ENCODE data around the gene CAMKMT.

Gene CAMKMT

DNA sequence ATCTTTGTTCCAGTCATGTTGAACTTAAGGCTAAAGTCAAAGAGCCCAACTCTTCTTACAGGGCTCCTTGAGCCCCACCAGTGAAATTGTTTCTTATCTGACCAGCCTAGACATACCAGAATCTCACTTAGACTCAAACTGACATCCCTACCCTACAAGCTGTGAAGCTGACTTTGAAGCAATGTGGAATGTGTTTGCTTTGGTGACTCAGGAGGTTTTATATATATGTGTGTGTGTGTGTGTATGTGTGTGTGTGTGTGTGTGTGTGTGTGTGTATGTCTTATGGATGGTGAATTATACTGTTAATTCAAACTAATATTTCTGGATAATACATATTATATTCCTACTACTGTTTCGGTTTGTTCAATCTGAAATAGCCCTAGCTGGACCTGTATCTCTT is 67.3 kb downstream of the CAMKMT start:
- no peak overlapping the region for H3K4me3 ChIP-seq (ENCODE audit: low read depth, low read length)
- TF ChIP-seq, protein P1, sequence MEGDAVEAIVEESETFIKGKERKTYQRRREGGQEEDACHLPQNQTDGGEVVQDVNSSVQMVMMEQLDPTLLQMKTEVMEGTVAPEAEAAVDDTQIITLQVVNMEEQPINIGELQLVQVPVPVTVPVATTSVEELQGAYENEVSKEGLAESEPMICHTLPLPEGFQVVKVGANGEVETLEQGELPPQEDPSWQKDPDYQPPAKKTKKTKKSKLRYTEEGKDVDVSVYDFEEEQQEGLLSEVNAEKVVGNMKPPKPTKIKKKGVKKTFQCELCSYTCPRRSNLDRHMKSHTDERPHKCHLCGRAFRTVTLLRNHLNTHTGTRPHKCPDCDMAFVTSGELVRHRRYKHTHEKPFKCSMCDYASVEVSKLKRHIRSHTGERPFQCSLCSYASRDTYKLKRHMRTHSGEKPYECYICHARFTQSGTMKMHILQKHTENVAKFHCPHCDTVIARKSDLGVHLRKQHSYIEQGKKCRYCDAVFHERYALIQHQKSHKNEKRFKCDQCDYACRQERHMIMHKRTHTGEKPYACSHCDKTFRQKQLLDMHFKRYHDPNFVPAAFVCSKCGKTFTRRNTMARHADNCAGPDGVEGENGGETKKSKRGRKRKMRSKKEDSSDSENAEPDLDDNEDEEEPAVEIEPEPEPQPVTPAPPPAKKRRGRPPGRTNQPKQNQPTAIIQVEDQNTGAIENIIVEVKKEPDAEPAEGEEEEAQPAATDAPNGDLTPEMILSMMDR (IDR thresholded peaks at IDR 0.05; ENCODE audit: control insufficient read depth, extremely low read depth, insufficient read depth), result no peak
- no peak for DNase-seq (ENCODE audit: low read depth)

DNA sequence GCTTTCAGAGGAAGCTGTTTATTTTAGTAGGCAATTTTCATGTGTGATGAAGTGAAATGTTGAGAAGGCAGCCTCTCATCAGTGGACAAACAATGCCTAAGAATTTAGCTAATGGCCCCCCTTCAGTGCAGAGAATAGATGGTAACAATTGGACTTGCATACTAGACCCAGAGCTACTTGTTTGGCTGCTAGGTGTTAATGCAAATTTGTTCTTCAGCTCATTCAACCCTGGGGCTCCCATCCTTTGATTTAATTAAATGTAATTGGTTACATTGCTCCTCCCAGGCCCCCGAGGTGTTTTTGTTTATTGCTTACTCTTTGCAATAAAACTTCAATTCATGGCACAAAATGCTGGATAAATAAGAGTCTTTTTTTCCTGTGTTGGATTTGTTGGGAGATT is 68.6 kb downstream of the CAMKMT start:
- no peak for DNase-seq (ENCODE audit: low read depth)
- H3K4me3 ChIP-seq (ENCODE audit: low read depth, low read length), result no peak overlapping the region
- TF ChIP-seq, protein P1 (IDR thresholded peaks at IDR 0.05; ENCODE audit: control insufficient read depth, extremely low read depth, insufficient read depth), result no peak

DNA sequence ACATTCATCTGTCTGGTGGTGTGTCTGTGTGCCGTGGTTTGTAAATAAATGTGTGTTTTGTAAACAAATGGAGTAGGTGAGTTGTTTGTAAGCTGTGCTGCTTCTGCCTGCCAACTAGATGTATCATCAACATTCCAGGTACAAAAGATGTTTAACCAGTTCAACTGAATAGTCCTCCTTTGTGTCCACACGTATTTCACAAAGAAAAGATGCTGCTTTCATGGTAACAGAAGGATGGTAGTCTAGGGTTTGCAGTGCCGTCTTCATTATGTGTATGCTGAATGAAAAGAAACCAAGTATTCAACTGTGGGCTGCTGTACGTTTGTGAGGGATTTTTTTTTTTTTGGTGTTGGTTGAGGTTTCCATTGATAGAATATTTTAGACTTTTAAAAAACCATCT is 72.1 kb downstream of the CAMKMT start:
- peak; percentile 53 for DNase-seq (ENCODE audit: low read depth)
- H3K4me3 ChIP-seq (ENCODE audit: low read depth, low read length), result no peak overlapping the region
- TF ChIP-seq, protein P1 (IDR thresholded peaks at IDR 0.05; ENCODE audit: control insufficient read depth, extremely low read depth, insufficient read depth), result no peak

DNA sequence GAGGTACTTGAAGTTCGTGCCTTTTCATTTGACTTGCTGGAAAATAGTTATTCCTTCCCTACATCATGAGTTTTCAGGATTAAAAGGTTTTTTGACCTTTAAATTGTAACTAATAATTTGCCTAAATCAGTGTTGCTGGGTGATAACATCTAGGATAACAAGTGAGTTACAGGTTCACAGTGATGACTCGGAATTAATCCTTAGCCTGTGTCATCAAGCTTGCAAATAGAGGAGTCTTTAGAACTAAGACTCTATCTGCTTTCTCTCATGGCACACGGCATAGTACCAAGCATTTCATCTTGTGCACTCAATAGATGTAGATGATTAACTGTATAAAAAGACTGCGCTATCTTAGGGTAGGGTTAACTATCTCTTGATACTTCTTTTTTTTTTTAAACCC is 79.5 kb downstream of the CAMKMT start:
- no peak for DNase-seq (ENCODE audit: low read depth)
- H3K4me3 ChIP-seq (ENCODE audit: low read depth, low read length), result no peak overlapping the region
- TF ChIP-seq, protein P1 (IDR thresholded peaks at IDR 0.05; ENCODE audit: control insufficient read depth, extremely low read depth, insufficient read depth), result no peak

DNA sequence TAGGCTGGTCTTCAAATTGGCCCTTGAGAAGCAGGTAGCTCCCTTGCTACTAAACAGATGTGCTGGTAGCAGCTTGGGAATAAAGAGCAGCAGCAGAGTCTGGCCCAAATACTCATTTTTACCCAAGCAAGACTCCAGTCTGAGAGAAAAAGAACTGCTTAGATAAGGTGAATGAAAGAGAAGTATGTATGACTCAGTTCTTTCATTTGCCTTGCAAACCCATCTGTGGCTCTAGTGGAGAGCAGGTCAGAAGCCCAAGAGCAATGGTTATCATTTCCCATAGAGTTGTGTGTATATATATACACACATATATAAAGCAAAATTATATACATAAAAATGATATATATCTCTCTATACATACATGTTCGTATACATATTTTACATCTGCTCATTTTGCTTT is 80.3 kb downstream of the CAMKMT start:
- TF ChIP-seq, protein P1 (IDR thresholded peaks at IDR 0.05; ENCODE audit: control insufficient read depth, extremely low read depth, insufficient read depth), result no peak
- DNase-seq (ENCODE audit: low read depth), result no peak
- no peak overlapping the region for H3K4me3 ChIP-seq (ENCODE audit: low read depth, low read length)

DNA sequence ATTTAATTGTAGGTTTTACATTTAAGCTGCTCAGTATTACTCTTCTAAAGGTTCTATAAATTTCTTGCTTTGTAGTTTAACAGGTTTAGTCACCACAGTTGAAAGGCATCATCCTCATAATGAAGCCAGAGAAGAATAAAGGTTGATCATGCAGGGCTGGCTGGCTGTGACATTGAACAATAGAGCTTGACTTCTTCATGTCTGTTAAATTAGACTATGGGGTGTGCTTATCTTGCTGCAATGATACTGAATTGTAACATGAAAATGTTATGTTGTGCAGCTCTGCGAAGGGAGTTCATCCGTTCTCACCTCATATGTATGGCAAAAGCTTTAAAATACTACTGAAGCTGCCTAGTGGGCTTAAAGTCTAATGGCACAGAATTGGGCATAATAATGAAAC is 81.8 kb downstream of the CAMKMT start:
- H3K4me3 ChIP-seq (ENCODE audit: low read depth, low read length), result no peak overlapping the region
- DNase-seq (ENCODE audit: low read depth), result no peak
- TF ChIP-seq, protein P1 (IDR thresholded peaks at IDR 0.05; ENCODE audit: control insufficient read depth, extremely low read depth, insufficient read depth), result no peak

DNA sequence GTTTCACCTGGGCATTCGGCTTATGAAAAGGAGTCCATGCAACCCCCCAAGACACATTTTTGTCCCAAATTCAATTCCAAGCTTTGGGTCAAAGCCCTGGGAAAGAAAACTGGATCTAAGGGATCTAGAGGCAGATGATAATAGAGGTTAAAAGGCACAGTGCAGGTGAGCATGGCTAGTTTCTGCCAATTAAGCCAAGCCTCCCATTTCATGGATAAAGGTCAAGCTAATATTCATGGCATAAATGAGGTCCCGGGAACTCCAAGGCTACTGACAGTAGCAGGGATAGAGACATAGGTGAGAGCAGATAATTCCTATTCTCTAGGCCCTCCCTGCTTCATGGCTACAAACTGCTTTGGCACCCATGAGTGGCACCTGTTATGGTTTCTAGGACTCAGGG is 83.1 kb downstream of the CAMKMT start:
- DNase-seq (ENCODE audit: low read depth), result no peak
- H3K4me3 ChIP-seq (ENCODE audit: low read depth, low read length), result no peak overlapping the region
- TF ChIP-seq, protein P1 (IDR thresholded peaks at IDR 0.05; ENCODE audit: control insufficient read depth, extremely low read depth, insufficient read depth), result no peak

Measured in LNCaP clone FGC (cell line).